A673 (cell line): ENCODE data around the gene SKA1.

Experiments used
- CTCF ChIP-seq: fragments of 300-800, 200-600 bp; sonication (generic); conservative IDR thresholded peaks from 2 replicates; pipeline ENCODE4 v1.5.1; 2017; ENCODE audit warnings: low read depth, mild to moderate bottlenecking, antibody characterized with exemption, low read length, moderate library complexity, mixed read lengths
- EZH2 ChIP-seq: fragments of 200-600 bp; sonication (generic); IDR thresholded peaks from 2 replicates; pipeline ENCODE4 v1.6.1; 2017; ENCODE audit warnings: borderline replicate concordance, low read depth, mild to moderate bottlenecking, mixed read lengths, antibody characterized with exemption, low read length; ENCODE audit not compliant: poor library complexity, severe bottlenecking

- TF ChIP-seq CTCF (no peak), EZH2 (no peak)
Observed at GRCh38 chr18:50428531-50429206, 53.8 kb downstream of the SKA1 start.
